ENCODE results near the gene TSPAN12. TPM values are rescaled to one million over a fixed set of nuclear protein-coding genes. Genes with fewer than 3 reads are reported as not detected.

TSPAN12 gene
- polyA plus RNA-seq, 1 donor from 2014 or later = 2.2 TPM

GRCh38 chr7:120797026-120797645, 60.8 kb downstream of the TSPAN12 start:
- H3F3A ChIP-seq (ENCODE audit: insufficient read depth, low read length, poor library complexity, severe bottlenecking) = no peaks in the 10 kb centered on the region
- H3K4me2 ChIP-seq (ENCODE audit: low read length) = no peak overlapping the region
- no peak overlapping the region for H3K4me3 ChIP-seq (ENCODE audit: low read length)
- H3K9ac ChIP-seq (ENCODE audit: low read length) = no peak overlapping the region
- no peaks in the 10 kb centered on the region for H3K27me3 ChIP-seq (ENCODE audit: insufficient read depth, low read depth, low read length)
- H3K79me2 ChIP-seq (replicated peaks; ENCODE audit: insufficient read depth, low read length) = no peaks in the 10 kb centered on the region
- H4K20me1 ChIP-seq (ENCODE audit: insufficient read depth) = no peaks in the 10 kb centered on the region
- no peaks in the 10 kb centered on the region for H3K9me3 ChIP-seq (ENCODE audit: low read length)
- no peak overlapping the region for H3K27ac ChIP-seq (ENCODE audit: low read length)
- TF ChIP-seq SMC3 (conservative IDR thresholded peaks at IDR 0.05; ENCODE audit: poor library complexity) (no peak), RAD21 (conservative IDR thresholded peaks at IDR 0.05) (no peak), EZH2 (IDR thresholded peaks at IDR 0.05; ENCODE audit: borderline replicate concordance, insufficient read depth, low read length, poor library complexity, severe bottlenecking) (no peak), EP300 (conservative IDR thresholded peaks at IDR 0.05; ENCODE audit: poor library complexity, severe bottlenecking) (no peak), TAF1 (IDR thresholded peaks at IDR 0.05; ENCODE audit: low read depth) (no peak), REST (IDR thresholded peaks at IDR 0.05; ENCODE audit: borderline replicate concordance) (no peak), MXI1 (conservative IDR thresholded peaks at IDR 0.05; ENCODE audit: poor library complexity, severe bottlenecking) (no peak), CTCF (IDR thresholded peaks at IDR 0.05; ENCODE audit: poor library complexity, severe bottlenecking) (no peak), POLR2AphosphoS5 (IDR thresholded peaks at IDR 0.05) (no peak)
- no peaks in the 10 kb centered on the region for H3K9me2 ChIP-seq (ENCODE audit: insufficient read depth, low read length)
- no peaks in the 10 kb centered on the region for H3K36me3 ChIP-seq (ENCODE audit: insufficient read depth, low read length)
- H2AFZ ChIP-seq (ENCODE audit: low read depth, low read length) = no peak overlapping the region

GRCh38 chr7:120794106-120794729, 63.7 kb downstream of the TSPAN12 start:
- H4K20me1 ChIP-seq (ENCODE audit: insufficient read depth) = no peaks in the 10 kb centered on the region
- no peak overlapping the region for H3K4me3 ChIP-seq (ENCODE audit: low read length)
- TF ChIP-seq EP300 (conservative IDR thresholded peaks at IDR 0.05; ENCODE audit: poor library complexity, severe bottlenecking) (no peak), SMC3 (conservative IDR thresholded peaks at IDR 0.05; ENCODE audit: poor library complexity) (no peak), MXI1 (conservative IDR thresholded peaks at IDR 0.05; ENCODE audit: poor library complexity, severe bottlenecking) (no peak), RAD21 (conservative IDR thresholded peaks at IDR 0.05) (no peak), POLR2AphosphoS5 (IDR thresholded peaks at IDR 0.05) (no peak), TAF1 (IDR thresholded peaks at IDR 0.05; ENCODE audit: low read depth) (no peak), CTCF (IDR thresholded peaks at IDR 0.05; ENCODE audit: poor library complexity, severe bottlenecking) (no peak), REST (IDR thresholded peaks at IDR 0.05; ENCODE audit: borderline replicate concordance) (no peak), EZH2 (IDR thresholded peaks at IDR 0.05; ENCODE audit: borderline replicate concordance, insufficient read depth, low read length, poor library complexity, severe bottlenecking) (no peak)
- H3K27ac ChIP-seq (ENCODE audit: low read length) = no peak overlapping the region
- no peaks in the 10 kb centered on the region for H3K9me2 ChIP-seq (ENCODE audit: insufficient read depth, low read length)
- H3K4me2 ChIP-seq (ENCODE audit: low read length) = no peak overlapping the region
- H2AFZ ChIP-seq (ENCODE audit: low read depth, low read length) = no peak overlapping the region
- H3K79me2 ChIP-seq (replicated peaks; ENCODE audit: insufficient read depth, low read length) = no peaks in the 10 kb centered on the region
- no peaks in the 10 kb centered on the region for H3K27me3 ChIP-seq (ENCODE audit: insufficient read depth, low read depth, low read length)
- H3K9me3 ChIP-seq (ENCODE audit: low read length) = no peaks in the 10 kb centered on the region
- H3K36me3 ChIP-seq (ENCODE audit: insufficient read depth, low read length) = no peaks in the 10 kb centered on the region
- no peaks in the 10 kb centered on the region for H3F3A ChIP-seq (ENCODE audit: insufficient read depth, low read length, poor library complexity, severe bottlenecking)
- H3K9ac ChIP-seq (ENCODE audit: low read length) = no peak overlapping the region
